HEK293T (cell line): ENCODE results near the gene TSPAN1.

Experiments used
- CTCF ChIA-PET: fragments of 350-600 bp; formaldehyde crosslinking; extraction: SDS; loops from one replicate; lab custom pipeline; 2021; ENCODE audit warnings: antibody characterized with exemption, inconsistent platforms; lab: Yijun Ruan, JAX
- POLR2A ChIA-PET: fragments of 350-600 bp; formaldehyde crosslinking; extraction: SDS; loops from one replicate; lab custom pipeline; 2020; ENCODE audit warnings: antibody characterized with exemption, inconsistent platforms; lab: Yijun Ruan, JAX
- DNase-seq: peaks from one replicate; pipeline ENCODE4 v3.0.0; 2012; ENCODE audit warnings: mixed read lengths; ENCODE audit errors: extremely low spot score
- ARNT ChIP-seq: fragments of 450-650 bp; IDR thresholded peaks from 2 replicates; pipeline ENCODE4 v1.6.1; 2017; ENCODE audit warnings: mild to moderate bottlenecking
- BHLHE40 ChIP-seq: fragments of 450-650 bp; IDR thresholded peaks from 2 replicates; pipeline ENCODE4 v1.6.1; 2016; ENCODE audit warnings: mild to moderate bottlenecking, moderate library complexity, borderline replicate concordance
- CTBP1 ChIP-seq: fragments of 450-650 bp; IDR thresholded peaks from 2 replicates; pipeline ENCODE4 v1.6.1; 2016; ENCODE audit warnings: borderline replicate concordance
- ELF4 ChIP-seq: fragments of 450-650 bp; IDR thresholded peaks from 2 replicates; pipeline ENCODE4 v1.6.1; 2017; ENCODE audit warnings: antibody characterized with exemption
- FOXA1 ChIP-seq: fragments of 450-650 bp; IDR thresholded peaks from 2 replicates; pipeline ENCODE4 v1.6.1; 2016; ENCODE audit warnings: mild to moderate bottlenecking
- FOXK2 ChIP-seq: fragments of 450-650 bp; IDR thresholded peaks from 2 replicates; pipeline ENCODE4 v1.6.1; 2016; ENCODE audit warnings: mild to moderate bottlenecking
- FOXM1 ChIP-seq: fragments of 450-650 bp; IDR thresholded peaks from 2 replicates; pipeline ENCODE4 v1.6.1; 2017; ENCODE audit warnings: mild to moderate bottlenecking, borderline replicate concordance
- HDGF ChIP-seq: fragments of 450-650 bp; IDR thresholded peaks from 2 replicates; pipeline ENCODE4 v1.6.1; 2017; ENCODE audit warnings: antibody characterized with exemption, borderline replicate concordance
- L3MBTL2 ChIP-seq: fragments of 450-650 bp; conservative IDR thresholded peaks from 2 replicates; pipeline ENCODE4 v1.6.1; 2016; ENCODE audit warnings: mild to moderate bottlenecking
- LEF1 ChIP-seq: fragments of 450-650 bp; IDR thresholded peaks from 2 replicates; pipeline ENCODE4 v1.6.1; 2017; ENCODE audit warnings: mild to moderate bottlenecking, borderline replicate concordance
- NFRKB ChIP-seq: fragments of 450-650 bp; IDR thresholded peaks from 2 replicates; pipeline ENCODE4 v1.6.1; 2016; ENCODE audit warnings: mild to moderate bottlenecking, moderate library complexity
- SP1 ChIP-seq: fragments of 450-650 bp; IDR thresholded peaks from 2 replicates; pipeline ENCODE4 v1.6.1; 2017
- SUZ12 ChIP-seq: fragments of 450-650 bp; IDR thresholded peaks from 2 replicates; pipeline ENCODE4 v1.6.1; 2016; ENCODE audit warnings: mild to moderate bottlenecking
- TARDBP ChIP-seq: fragments of 450-650 bp; IDR thresholded peaks from 2 replicates; pipeline ENCODE4 v1.6.1; 2016
- ZNF384 ChIP-seq: fragments of 450-650 bp; IDR thresholded peaks from 2 replicates; pipeline ENCODE4 v1.6.1; 2016
- TF ChIP-seq, protein P1 (sequence below): fragments of 450-650 bp; IDR thresholded peaks from 2 replicates; pipeline ENCODE4 v1.6.1; 2016

Gene TSPAN1

GRCh38 chr1:46169811-46170454 lies 5.0 kb upstream of the TSPAN1 start:
- CTCF ChIA-PET = no interaction called here
- TF ChIP-seq LEF1 (no peak), FOXA1 (no peak), FOXM1 (no peak), HDGF (no peak), TARDBP (no peak), FOXK2 (no peak), SP1 (no peak), CTBP1 (no peak)
- TF ChIP-seq, protein P1, sequence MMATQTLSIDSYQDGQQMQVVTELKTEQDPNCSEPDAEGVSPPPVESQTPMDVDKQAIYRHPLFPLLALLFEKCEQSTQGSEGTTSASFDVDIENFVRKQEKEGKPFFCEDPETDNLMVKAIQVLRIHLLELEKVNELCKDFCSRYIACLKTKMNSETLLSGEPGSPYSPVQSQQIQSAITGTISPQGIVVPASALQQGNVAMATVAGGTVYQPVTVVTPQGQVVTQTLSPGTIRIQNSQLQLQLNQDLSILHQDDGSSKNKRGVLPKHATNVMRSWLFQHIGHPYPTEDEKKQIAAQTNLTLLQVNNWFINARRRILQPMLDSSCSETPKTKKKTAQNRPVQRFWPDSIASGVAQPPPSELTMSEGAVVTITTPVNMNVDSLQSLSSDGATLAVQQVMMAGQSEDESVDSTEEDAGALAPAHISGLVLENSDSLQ = no peak
- POLR2A ChIA-PET = interaction anchor here (1.0 kb wide), 1 partner anchor 13 kb away, joined by 3 read pairs; no protein-coding TSS in a partner anchor

DNA sequence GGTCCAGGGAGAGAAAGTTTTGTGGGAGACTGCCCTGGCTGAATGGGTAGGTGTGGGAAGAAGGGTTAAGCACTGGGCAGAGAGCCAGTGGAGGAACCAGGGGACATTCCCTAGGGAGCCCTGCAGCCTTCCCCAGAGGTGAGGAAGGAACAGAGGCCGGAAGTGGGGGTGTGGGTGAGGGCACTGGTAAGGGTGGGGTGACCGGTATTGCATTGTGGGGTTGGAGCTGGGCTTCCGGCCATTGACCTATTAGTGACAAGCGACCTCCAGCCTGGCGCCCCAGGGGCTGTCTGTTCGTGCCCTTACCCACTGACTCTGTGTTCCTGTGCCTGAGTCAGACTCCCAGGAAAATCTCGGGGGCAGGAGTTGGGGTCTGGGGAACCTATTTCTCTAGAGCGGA lies 3.5 kb upstream of the TSPAN1 start:
- no peak for DNase-seq
- TF ChIP-seq NFRKB (no peak), TARDBP (no peak), FOXM1 (no peak), SP1 (no peak), ARNT (no peak), ELF4 (no peak), CTBP1 (no peak), FOXA1 (no peak), ZNF384 (no peak), LEF1 (no peak), FOXK2 (no peak), BHLHE40 (no peak), HDGF (no peak)
- TF ChIP-seq, protein P1 = no peak
- ChIA-PET POLR2A (interaction anchor here (0.9 to 1.5 kb wide), 2 partner anchors 40 to 76 kb away, joined by 3 to 4 read pairs; partner anchors contain the start of gene RAD54L), CTCF (no interaction called here)

More at GRCh38 chr1:46169811-46170454, 5.0 kb upstream of the TSPAN1 start:
- no peak for DNase-seq

DNA sequence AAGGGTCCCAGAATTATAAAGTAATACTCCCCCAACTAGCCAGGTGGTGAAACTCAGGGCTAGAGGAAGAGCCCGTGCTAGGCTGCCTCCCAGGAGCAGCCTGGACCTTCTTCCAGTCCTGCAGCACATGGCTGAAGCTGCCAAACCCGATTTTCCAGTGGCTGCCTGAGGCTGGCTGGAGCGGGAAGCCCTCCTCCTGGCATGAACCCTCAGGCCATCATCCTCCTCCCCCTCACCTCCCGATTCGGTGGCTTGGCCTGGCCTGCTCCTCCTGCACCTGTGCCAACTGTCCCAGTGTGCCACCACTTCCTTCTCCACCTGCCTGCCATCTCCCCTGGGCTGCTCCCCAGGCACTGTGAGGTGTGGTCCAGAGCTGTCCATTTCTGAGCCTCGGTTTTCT lies 3.0 kb upstream of the TSPAN1 start:
- DNase-seq = no peak
- TF ChIP-seq ELF4 = no peak
- ChIA-PET CTCF (interaction anchor here (0.7 kb wide), 1 partner anchor 140 kb away, joined by 3 read pairs; no protein-coding TSS in a partner anchor), POLR2A (interaction anchor here (1.5 kb wide), 1 partner anchor 41 kb away, joined by 4 read pairs; no protein-coding TSS in a partner anchor)

DNA sequence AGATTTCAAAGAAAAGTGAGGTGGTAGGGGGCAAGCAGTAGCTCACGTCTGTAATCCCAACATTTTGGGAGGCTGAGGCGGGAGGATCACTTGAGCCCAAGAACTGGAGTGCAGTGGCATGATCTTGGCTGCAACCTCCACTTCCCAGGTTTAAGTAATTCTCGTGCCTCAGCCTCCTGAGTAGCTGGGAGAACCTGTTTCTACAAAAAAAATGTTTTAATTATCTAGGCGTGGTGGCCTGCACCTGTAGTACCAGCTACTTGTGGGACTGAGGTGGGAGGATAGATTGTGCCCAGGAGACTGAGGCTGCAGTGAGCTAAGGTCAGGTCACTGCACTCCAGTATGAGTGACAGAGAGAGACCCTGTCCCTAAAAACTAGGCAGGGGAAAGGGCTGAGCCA lies 2.6 kb upstream of the TSPAN1 start:
- TF ChIP-seq L3MBTL2 = no peak
- TF ChIP-seq, protein P1 = no peak
- no peak for TF ChIP-seq TARDBP
- TF ChIP-seq SP1 = no peak
- TF ChIP-seq CTBP1 = no peak
- TF ChIP-seq FOXM1 = no peak
- no peak for TF ChIP-seq FOXA1
- no peak for TF ChIP-seq LEF1
- TF ChIP-seq HDGF = no peak
- TF ChIP-seq ELF4 = no peak
- no peak for TF ChIP-seq BHLHE40
- TF ChIP-seq ZNF384 = no peak
- no peak for TF ChIP-seq ARNT
- TF ChIP-seq SUZ12 = no peak
- TF ChIP-seq FOXK2 = no peak
- no peak for TF ChIP-seq NFRKB
- CTCF ChIA-PET = interaction anchor here (0.6 to 0.7 kb wide), 2 partner anchors 41 to 140 kb away, joined by 3 read pairs; no protein-coding TSS in a partner anchor
- POLR2A ChIA-PET = interaction anchor here (1.5 to 1.6 kb wide), 2 partner anchors 18 to 41 kb away, joined by 4 to 5 read pairs; no protein-coding TSS in a partner anchor
- no peak for DNase-seq

DNA sequence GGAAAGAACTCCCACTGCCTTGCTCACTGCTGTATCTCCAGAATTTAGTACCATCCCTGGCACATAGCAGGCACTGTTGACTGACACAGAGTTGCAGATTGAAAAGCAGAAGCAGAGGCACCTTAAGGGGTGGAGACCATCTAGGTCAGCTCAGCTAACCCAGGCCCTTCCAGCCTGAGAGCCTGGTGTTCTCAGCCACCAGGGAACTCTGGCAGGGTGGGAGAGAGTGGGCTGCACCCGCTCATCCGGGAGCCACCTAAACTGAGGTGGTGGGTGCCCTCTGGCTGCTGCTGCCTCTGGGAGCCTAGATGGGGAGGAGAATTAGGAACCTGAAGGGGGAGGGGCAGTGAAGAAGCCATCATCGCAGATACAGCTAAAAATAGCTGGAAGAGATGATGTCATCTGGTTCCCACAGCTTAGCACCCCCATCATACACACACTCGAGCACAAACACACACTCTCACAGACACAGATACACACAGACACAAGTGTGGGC lies 1.5 kb upstream of the TSPAN1 start:
- ChIA-PET POLR2A (interaction anchor here (1.0 to 1.6 kb wide), 3 partner anchors 19 to 41 kb away, joined by 3 to 5 read pairs (median 3); partner anchors contain the start of gene PIK3R3), CTCF (interaction anchor here (0.7 kb wide), 1 partner anchor 11 kb away, joined by 3 read pairs; no protein-coding TSS in a partner anchor)
- TF ChIP-seq NFRKB (no peak), LEF1 (no peak), TARDBP (no peak), ZNF384 (no peak), FOXK2 (no peak), ELF4 (no peak), FOXA1 (no peak), SP1 (no peak), L3MBTL2 (no peak), CTBP1 (no peak), BHLHE40 (no peak), HDGF (no peak)
- TF ChIP-seq, protein P1 = no peak
- DNase-seq = no peak
